Measurements from ENCODE around the gene SYNE1.

DNA sequence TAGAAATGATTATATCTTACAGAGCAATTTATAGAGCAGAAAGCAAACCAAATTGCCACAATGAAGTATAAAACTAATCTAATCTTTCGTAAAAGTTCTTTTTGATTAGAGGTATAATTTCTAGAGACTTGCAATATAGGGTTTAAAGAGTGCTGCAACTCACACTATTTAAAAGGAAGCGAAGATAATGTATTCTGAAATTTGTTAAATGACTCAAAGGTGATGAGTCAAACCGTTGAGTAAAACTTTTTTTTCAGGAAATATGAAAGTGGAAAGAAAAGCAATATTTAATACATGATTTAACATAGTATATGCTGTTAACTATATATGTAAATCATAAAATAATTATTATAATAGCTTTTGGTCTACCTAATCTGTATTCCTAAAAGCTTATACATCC, 133.6 kb downstream of the SYNE1 start:
- no peak for TF ChIP-seq POLR2A (IDR thresholded peaks at IDR 0.05)
- TF ChIP-seq, protein P1, sequence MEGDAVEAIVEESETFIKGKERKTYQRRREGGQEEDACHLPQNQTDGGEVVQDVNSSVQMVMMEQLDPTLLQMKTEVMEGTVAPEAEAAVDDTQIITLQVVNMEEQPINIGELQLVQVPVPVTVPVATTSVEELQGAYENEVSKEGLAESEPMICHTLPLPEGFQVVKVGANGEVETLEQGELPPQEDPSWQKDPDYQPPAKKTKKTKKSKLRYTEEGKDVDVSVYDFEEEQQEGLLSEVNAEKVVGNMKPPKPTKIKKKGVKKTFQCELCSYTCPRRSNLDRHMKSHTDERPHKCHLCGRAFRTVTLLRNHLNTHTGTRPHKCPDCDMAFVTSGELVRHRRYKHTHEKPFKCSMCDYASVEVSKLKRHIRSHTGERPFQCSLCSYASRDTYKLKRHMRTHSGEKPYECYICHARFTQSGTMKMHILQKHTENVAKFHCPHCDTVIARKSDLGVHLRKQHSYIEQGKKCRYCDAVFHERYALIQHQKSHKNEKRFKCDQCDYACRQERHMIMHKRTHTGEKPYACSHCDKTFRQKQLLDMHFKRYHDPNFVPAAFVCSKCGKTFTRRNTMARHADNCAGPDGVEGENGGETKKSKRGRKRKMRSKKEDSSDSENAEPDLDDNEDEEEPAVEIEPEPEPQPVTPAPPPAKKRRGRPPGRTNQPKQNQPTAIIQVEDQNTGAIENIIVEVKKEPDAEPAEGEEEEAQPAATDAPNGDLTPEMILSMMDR (IDR thresholded peaks at IDR 0.05): no peak
